Lung (tissue), 12 donors: ENCODE data around the gene SUPT16H. TPM values are rescaled to one million over a fixed set of nuclear protein-coding genes. Genes with fewer than 3 reads are reported as not detected.

Experiments
- ATAC-seq: fragments of 200-7000 bp; cut with Tn5 transposase; one replicate; pipeline ENCODE4 v1.9.1; 2020; ENCODE audit warnings: moderate number of reproducible peaks; ENCODE audit not compliant: insufficient read depth, low FRiP score
- DNase-seq, 3 donors: peaks; one replicate each; pipeline ENCODE4 v3.0.0-alpha.2; 2013 to 2017
- H3K27ac ChIP-seq, 2 donors: one replicate each; pipeline ENCODE4 v1.5.1; 2013; ENCODE audit warnings: mild to moderate bottlenecking in 2 of 2, moderate library complexity in 2 of 2, control low read depth in 1 of 2, inconsistent platforms in 1 of 2, low read depth in 1 of 2, low read length in 1 of 2
- H3K27me3 ChIP-seq, 3 donors: one replicate each; pipeline ENCODE4 v1.5.1; 2013; ENCODE audit warnings: low read length in 2 of 3; ENCODE audit not compliant: control insufficient read depth in 3 of 3, insufficient read depth in 3 of 3
- H3K36me3 ChIP-seq, 4 donors: one replicate each; pipeline ENCODE4 v1.5.1; 2013; ENCODE audit warnings: low read length in 4 of 4, mild to moderate bottlenecking in 1 of 4, moderate library complexity in 1 of 4; ENCODE audit not compliant: control insufficient read depth in 4 of 4, insufficient read depth in 4 of 4
- H3K4me1 ChIP-seq, 5 donors: one replicate each; pipeline ENCODE4 v1.5.1; 2013; ENCODE audit warnings: low read length in 5 of 5, mild to moderate bottlenecking in 2 of 5, moderate library complexity in 1 of 5; ENCODE audit not compliant: control insufficient read depth in 5 of 5, insufficient read depth in 5 of 5
- H3K4me3 ChIP-seq: one replicate; pipeline ENCODE4 v1.5.1; 2013; ENCODE audit warnings: mild to moderate bottlenecking, control low read depth, moderate library complexity
- H3K9ac ChIP-seq, 2 donors: one replicate each; pipeline ENCODE4 v1.5.1; 2013; ENCODE audit warnings: low read length in 2 of 2, control low read depth in 1 of 2; ENCODE audit not compliant: insufficient read depth in 1 of 2
- H3K9me3 ChIP-seq, 4 donors: one replicate each; pipeline ENCODE4 v1.5.1; 2013; ENCODE audit warnings: low read length in 3 of 4, mild to moderate bottlenecking in 1 of 4, moderate library complexity in 1 of 4; ENCODE audit not compliant: control insufficient read depth in 4 of 4, insufficient read depth in 3 of 4
- WGBS, 2 donors: extraction: QIAGEN DNeasy Blood & Tissue Kit; methylation state at CpG; one replicate each; pipeline ENCODE4 v1.1.7; 2013; 5-methylcytosine and 5-hydroxymethylcytosine counted together
- polyA plus RNA-seq, 2 donors: library from polyadenylated mRNA; stranded (reverse); fragments of 200-250 nt; gene quantifications; one replicate each; pipeline ENCODE4 v1.2.1, GENCODE V29; 2013
- total RNA-seq, 2 donors: library from RNA; depleted of rRNA in 1 of 2; stranded (reverse); fragments of >200 nt in 1 of 2; gene quantifications; one replicate each; pipeline ENCODE4 v1.2.1, GENCODE V29; 2014 to 2021
- TF ChIP-seq, protein P1 (sequence below): IDR thresholded peaks from 2 replicates; pipeline ENCODE4 v1.5.1; 2012; ENCODE audit warnings: mild to moderate bottlenecking; ENCODE audit errors: control extremely low read depth, extremely low read depth
- donor health status: control.
- donor health status: control.
- donor health status: Bipolar disorder and iron deficiency.
- donor health status: healthy.
- donor health status: DM: yes; HTN: yes; CAD: no.

The SUPT16H gene
- total and polyA plus RNA-seq, 4 donors, result 45.3 to 63.7 (median 47.2) TPM

DNA sequence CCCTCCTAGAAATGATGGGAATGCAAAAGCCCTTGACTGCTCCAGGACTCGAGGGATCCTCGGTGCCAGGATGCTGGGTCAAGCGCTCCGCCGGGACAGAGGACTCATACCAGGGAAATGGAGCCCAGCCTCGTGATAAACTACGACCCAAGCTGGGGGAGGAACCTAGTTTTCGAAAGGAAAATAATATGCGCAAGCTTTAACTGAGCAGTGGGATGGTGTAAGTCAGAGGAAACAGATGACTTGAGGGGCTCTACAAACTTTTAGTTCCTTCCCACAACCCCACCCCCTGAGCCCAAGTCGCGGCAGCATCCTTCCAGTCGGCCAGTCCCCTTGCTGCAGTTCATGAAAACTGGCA, 654 bp upstream of the SUPT16H start:
- DNase-seq (no peak), ATAC-seq (no peak)
- no peaks in the 10 kb centered on the region for H3K9me3 ChIP-seq
- H3K27me3 ChIP-seq, result no peaks in the 10 kb centered on the region
- peak overlapping the region; percentile 87 for H3K4me3 ChIP-seq
- TF ChIP-seq, protein P1, sequence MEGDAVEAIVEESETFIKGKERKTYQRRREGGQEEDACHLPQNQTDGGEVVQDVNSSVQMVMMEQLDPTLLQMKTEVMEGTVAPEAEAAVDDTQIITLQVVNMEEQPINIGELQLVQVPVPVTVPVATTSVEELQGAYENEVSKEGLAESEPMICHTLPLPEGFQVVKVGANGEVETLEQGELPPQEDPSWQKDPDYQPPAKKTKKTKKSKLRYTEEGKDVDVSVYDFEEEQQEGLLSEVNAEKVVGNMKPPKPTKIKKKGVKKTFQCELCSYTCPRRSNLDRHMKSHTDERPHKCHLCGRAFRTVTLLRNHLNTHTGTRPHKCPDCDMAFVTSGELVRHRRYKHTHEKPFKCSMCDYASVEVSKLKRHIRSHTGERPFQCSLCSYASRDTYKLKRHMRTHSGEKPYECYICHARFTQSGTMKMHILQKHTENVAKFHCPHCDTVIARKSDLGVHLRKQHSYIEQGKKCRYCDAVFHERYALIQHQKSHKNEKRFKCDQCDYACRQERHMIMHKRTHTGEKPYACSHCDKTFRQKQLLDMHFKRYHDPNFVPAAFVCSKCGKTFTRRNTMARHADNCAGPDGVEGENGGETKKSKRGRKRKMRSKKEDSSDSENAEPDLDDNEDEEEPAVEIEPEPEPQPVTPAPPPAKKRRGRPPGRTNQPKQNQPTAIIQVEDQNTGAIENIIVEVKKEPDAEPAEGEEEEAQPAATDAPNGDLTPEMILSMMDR, result no peak
- peak overlapping the region; percentile 88 to 94 for H3K27ac ChIP-seq
- WGBS, 2 donors, result 1% methylated on average over 12 of the region's 12 CpGs
- H3K36me3 ChIP-seq, result peaks cover 14 to 21% (median 15%) of the 10 kb centered on the region in 4 donors
- peaks cover 0 to 16% (median 0%) of the 10 kb centered on the region in 5 donors for H3K4me1 ChIP-seq
- peak overlapping the region; percentile 98 for H3K9ac ChIP-seq

DNA sequence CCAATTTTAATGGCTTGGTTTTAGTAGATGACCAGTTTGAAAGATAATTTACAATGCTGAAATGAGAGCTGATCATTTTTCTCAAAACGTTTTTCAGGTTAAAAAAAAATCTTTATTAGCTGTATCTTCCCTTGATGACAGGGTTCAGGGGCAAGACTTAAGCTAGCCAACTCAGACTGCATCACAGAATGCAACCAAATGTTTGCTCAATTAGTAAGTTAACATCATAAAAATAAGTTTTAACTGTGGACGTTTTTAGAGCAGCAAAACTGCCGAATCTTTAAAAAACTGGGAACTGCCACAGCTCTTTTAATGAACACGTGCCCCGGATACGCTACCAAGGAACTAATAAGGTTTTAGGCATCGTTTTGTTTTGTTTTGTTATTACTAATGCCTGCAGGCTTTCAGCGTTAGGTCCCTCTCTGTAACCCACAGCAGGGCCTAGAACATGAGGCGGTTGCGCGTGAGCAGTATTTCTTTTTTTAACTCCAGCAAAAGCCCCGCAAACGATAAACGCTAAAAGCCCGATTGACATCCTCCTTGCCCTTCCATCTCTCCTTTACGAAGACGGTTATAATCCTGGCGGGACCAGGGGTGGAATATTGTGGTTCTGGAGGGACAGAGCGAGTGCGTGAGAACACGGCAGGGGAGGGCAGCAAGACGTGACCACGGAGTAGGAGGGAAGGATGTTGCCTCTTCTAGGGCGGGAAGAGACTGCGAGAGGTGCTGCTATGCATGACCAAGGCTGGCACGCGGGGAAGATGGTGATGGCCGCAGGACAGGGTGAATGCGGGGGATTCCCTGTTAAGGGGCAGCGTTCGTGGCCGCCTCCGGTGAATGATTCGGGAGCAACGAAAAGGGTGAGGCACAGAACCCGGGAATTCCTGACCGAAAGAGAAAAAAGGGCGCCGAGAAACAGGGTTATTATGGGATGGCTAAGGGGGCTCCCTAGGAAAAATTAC, 652 bp downstream of the SUPT16H start:
- peaks cover 7 to 15% (median 14%) of the 10 kb centered on the region in 4 donors for H3K36me3 ChIP-seq
- DNase-seq (peak in 2 of 3 donors; percentile 42 to 43), ATAC-seq (peak; percentile 8)
- TF ChIP-seq, protein P1, result no peak
- H3K4me1 ChIP-seq, result peaks cover 0 to 16% (median 0%) of the 10 kb centered on the region in 5 donors
- no peaks in the 10 kb centered on the region for H3K27me3 ChIP-seq
- H3K9me3 ChIP-seq, result no peaks in the 10 kb centered on the region
- peak overlapping the region; percentile 87 for H3K4me3 ChIP-seq
- WGBS, 2 donors, result 0% methylated on average over 39 of the region's 39 CpGs
- peak overlapping the region; percentile 98 for H3K9ac ChIP-seq
- H3K27ac ChIP-seq, result peak overlapping the region; percentile 88 to 94

DNA sequence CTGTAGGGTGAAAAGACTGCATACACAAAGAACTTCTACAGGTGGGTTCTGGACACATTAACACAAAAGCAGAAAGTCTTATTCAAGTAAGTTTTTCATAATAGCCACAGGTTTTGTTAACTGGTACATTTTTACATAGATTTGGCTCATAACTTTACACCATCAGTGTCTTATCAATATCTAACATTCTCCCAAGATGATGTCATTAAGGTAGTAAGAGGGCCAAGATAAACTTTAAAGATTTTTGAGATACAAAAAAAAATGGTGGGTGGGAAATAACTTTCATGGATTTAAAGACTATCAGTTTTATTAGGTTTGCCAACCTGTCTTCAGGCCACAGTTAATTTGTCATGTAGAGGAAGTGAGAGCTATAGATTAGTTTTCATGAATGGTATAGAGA, 1.7 kb downstream of the SUPT16H start:
- Histone ChIP-seq H3K9me3 (no peaks in the 10 kb centered on the region), H3K4me1 (peaks cover 0 to 16% (median 0%) of the 10 kb centered on the region in 5 donors), H3K27me3 (no peaks in the 10 kb centered on the region), H3K9ac (peak overlapping the region; percentile 2 to 37), H3K27ac (no peak overlapping the region), H3K4me3 (no peak overlapping the region), H3K36me3 (peaks cover 9 to 14% (median 10%) of the 10 kb centered on the region in 4 donors)
- TF ChIP-seq, protein P1, result no peak
- no peak for DNase-seq
- ATAC-seq, result no peak
